IMR-90 (cell line): ENCODE measurements around the gene PARK7. TPM values are rescaled to one million over a fixed set of nuclear protein-coding genes. Genes with fewer than 3 reads are reported as not detected.

Source experiments
- ATAC-seq: fragments of 200-7000 bp; cut with Tn5 transposase; 2 replicates; pipeline ENCODE4 v1.9.1; 2020; ENCODE audit warnings: low read depth, mild to moderate bottlenecking, moderate library complexity
- BruUV-seq: library from RNA; stranded (reverse); fragments of 400-500 nt; replicated peaks from 2 replicates; lab custom pipeline; 2021; lab: Mats Ljungman, UMichigan
- CTCF ChIA-PET: fragments of 300-600 bp; formaldehyde crosslinking; extraction: SDS; loops from one replicate; lab custom pipeline; 2021; ENCODE audit warnings: antibody characterized with exemption; lab: Yijun Ruan, JAX
- POLR2A ChIA-PET: fragments of 300-600 bp; sonication (Branson Sonifier 250); formaldehyde crosslinking; loops from one replicate; lab custom pipeline; 2022; ENCODE audit warnings: antibody characterized with exemption; ENCODE audit not compliant: unreplicated experiment; lab: Charles Lee
- DNase-seq: peaks from one replicate; pipeline ENCODE4 v3.0.0; 2013
- H2AFZ ChIP-seq: replicated peaks from 2 replicates; pipeline ENCODE3; 2013; ENCODE audit warnings: low read length, mild to moderate bottlenecking; ENCODE audit not compliant: poor library complexity
- H2AK5ac ChIP-seq: 2 replicates; pipeline ENCODE4 v1.6.1; 2013; ENCODE audit warnings: low read depth, low read length, inconsistent platforms
- H2AK9ac ChIP-seq: replicated peaks from 2 replicates; pipeline ENCODE3; 2013; ENCODE audit warnings: mild to moderate bottlenecking, low read depth, low read length, moderate library complexity; ENCODE audit not compliant: poor library complexity
- H2BK120ac ChIP-seq: 2 replicates; pipeline ENCODE4 v1.6.1; 2013; ENCODE audit warnings: low read depth, low read length, inconsistent platforms
- H2BK15ac ChIP-seq: 3 replicates; pipeline ENCODE4 v1.6.1; 2013; ENCODE audit warnings: low read depth, low read length, inconsistent platforms
- H2BK20ac ChIP-seq: 2 replicates; pipeline ENCODE4 v1.6.1; 2013; ENCODE audit warnings: low read depth, mild to moderate bottlenecking, inconsistent platforms, low read length, moderate library complexity
- H2BK5ac ChIP-seq: 2 replicates; pipeline ENCODE4 v1.6.1; 2013; ENCODE audit warnings: mild to moderate bottlenecking, low read depth, low read length, inconsistent platforms; ENCODE audit not compliant: poor library complexity, severe bottlenecking
- H3K14ac ChIP-seq: replicated peaks from 2 replicates; pipeline ENCODE4 v1.6.1; 2013; ENCODE audit warnings: low read depth, low read length, inconsistent platforms
- H3K18ac ChIP-seq: 2 replicates; pipeline ENCODE4 v1.6.1; 2013; ENCODE audit warnings: low read depth, low read length, control low read depth
- H3K23ac ChIP-seq: 2 replicates; pipeline ENCODE4 v1.6.1; 2013; ENCODE audit warnings: low read depth, low read length, inconsistent platforms
- H3K27ac ChIP-seq: 2 replicates; pipeline ENCODE4 v1.5.1; 2013; ENCODE audit warnings: mild to moderate bottlenecking, control low read depth, low read length; ENCODE audit not compliant: insufficient read depth
- H3K27me3 ChIP-seq: 2 replicates; pipeline ENCODE4 v1.6.1; 2013; ENCODE audit warnings: low read length; ENCODE audit not compliant: control insufficient read depth, insufficient read depth
- H3K36me3 ChIP-seq: 2 replicates; pipeline ENCODE4 v1.6.1; 2013; ENCODE audit warnings: low read length, mixed read lengths; ENCODE audit not compliant: control insufficient read depth, insufficient read depth
- H3K4ac ChIP-seq: 2 replicates; pipeline ENCODE4 v1.6.1; 2013; ENCODE audit warnings: low read depth, low read length, inconsistent platforms
- H3K4me1 ChIP-seq: 2 replicates; pipeline ENCODE4 v1.6.1; 2013; ENCODE audit warnings: low read length, mixed read lengths; ENCODE audit not compliant: control insufficient read depth, insufficient read depth
- H3K4me2 ChIP-seq: 2 replicates; pipeline ENCODE4 v1.6.1; 2013; ENCODE audit warnings: low read depth, mild to moderate bottlenecking, control low read depth, low read length, moderate library complexity
- H3K4me3 ChIP-seq: 2 replicates; pipeline ENCODE4 v1.5.1; 2013; ENCODE audit warnings: low read depth, mild to moderate bottlenecking, control low read depth, low read length, moderate library complexity; ENCODE audit not compliant: insufficient read depth
- H3K56ac ChIP-seq: 2 replicates; pipeline ENCODE4 v1.6.1; 2013; ENCODE audit warnings: low read length, inconsistent platforms; ENCODE audit not compliant: insufficient read depth; ENCODE audit errors: extremely low read depth
- H3K79me1 ChIP-seq, 2 experiments: 2 replicates each; pipeline ENCODE4 v1.6.1; 2013; ENCODE audit warnings: low read length in 2 of 2, inconsistent platforms in 1 of 2, low read depth in 1 of 2
- H3K9ac ChIP-seq: 2 replicates; pipeline ENCODE4 v1.6.1; 2013; ENCODE audit warnings: low read depth, low read length, control low read depth
- H3K9me1 ChIP-seq: 2 replicates; pipeline ENCODE4 v1.6.1; 2013; ENCODE audit warnings: low read length, inconsistent platforms; ENCODE audit not compliant: insufficient read depth
- H3K9me3 ChIP-seq: 2 replicates; pipeline ENCODE4 v1.6.1; 2013; ENCODE audit warnings: low read length; ENCODE audit not compliant: control insufficient read depth, insufficient read depth
- H4K20me1 ChIP-seq: 2 replicates; pipeline ENCODE4 v1.6.1; 2013; ENCODE audit warnings: low read length, inconsistent platforms; ENCODE audit not compliant: insufficient read depth
- H4K5ac ChIP-seq: 2 replicates; pipeline ENCODE4 v1.6.1; 2013; ENCODE audit warnings: mild to moderate bottlenecking, low read depth, low read length, control low read depth
- H4K8ac ChIP-seq, 2 experiments: 2 replicates each; pipeline ENCODE4 v1.6.1; 2013; ENCODE audit warnings: low read depth in 2 of 2, low read length in 2 of 2, control low read depth in 1 of 2, inconsistent platforms in 1 of 2
- H4K91ac ChIP-seq: 2 replicates; pipeline ENCODE4 v1.6.1; 2013; ENCODE audit warnings: low read depth, low read length, inconsistent platforms; ENCODE audit not compliant: insufficient read depth
- CHD1 ChIP-seq: IDR thresholded peaks from 2 replicates; pipeline ENCODE4 v1.6.1; 2012; ENCODE audit warnings: low read depth, low read length, improper control_type of control experiment
- POLR2A ChIP-seq: IDR thresholded peaks from 2 replicates; pipeline ENCODE4 v1.6.1; 2012; ENCODE audit warnings: mild to moderate bottlenecking, low read depth, low read length
- WGBS, 2 experiments: methylation state at CpG; one replicate each; pipeline versions ENCODE4 v1.1.5 to v1.1.7; 2013; ENCODE audit warnings: missing lambda C conversion rate in 2 of 2; ENCODE audit not compliant: insufficient read length in 1 of 2; ENCODE audit errors: extremely low coverage in 2 of 2; 5-methylcytosine and 5-hydroxymethylcytosine counted together
- dilution Hi-C: fragments of 300-500 bp; cut with HindIII; formaldehyde crosslinking; loops from one replicate; pipeline ENCODE4 v1.14.3; 2018; ENCODE audit warnings: low sequenced_read_pairs; ENCODE audit not compliant: unreplicated experiment
- in situ Hi-C: fragments of 300-500 bp; cut with MboI; formaldehyde crosslinking; loops from 3 replicates; pipeline ENCODE4 v1.14.3; 2019; ENCODE audit warnings: low sequenced_read_pairs, inconsistent platforms, mixed read lengths
- intact Hi-C: fragments of 100-400 bp; cut with micrococcal nuclease; formaldehyde crosslinking; loops from 2 replicates; pipeline ENCODE4 v1.10.0; 2022
- polyA plus RNA-seq, 3 experiments: library from polyadenylated mRNA; depleted of rRNA; stranded (reverse); fragments of >200 nt; gene quantifications; 2 replicates each; pipeline ENCODE4 v1.2.3, GENCODE V29; 2012; ENCODE audit warnings: low replicate concordance in 1 of 3
- total RNA-seq: library from RNA; depleted of rRNA; stranded (reverse); fragments of >200 nt; gene quantifications from 2 replicates; pipeline ENCODE4 v1.2.3, GENCODE V29; 2012

Gene PARK7
- total and polyA plus RNA-seq, 2 of the 4 experiments (the other 2 are of a cell fraction): 207 to 357 TPM

DNA sequence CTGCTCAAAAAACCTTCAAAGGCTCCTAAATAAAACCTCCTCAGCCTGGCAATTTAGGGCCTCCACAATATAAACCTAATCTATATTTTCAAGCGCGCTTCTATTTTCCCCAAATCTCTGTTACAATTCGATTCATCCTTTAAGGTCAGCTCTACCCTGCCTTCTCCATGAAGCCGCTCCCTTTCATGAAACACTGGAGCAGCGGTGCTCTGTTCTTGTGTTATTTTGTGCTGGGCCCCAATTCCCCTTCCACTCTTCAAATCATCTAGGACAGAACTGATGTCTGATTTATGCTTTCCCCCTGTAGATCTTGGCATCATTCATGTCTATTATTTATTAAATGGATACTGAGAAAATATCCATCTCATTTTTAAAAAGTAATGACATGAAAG lies 57.7 kb downstream of the PARK7 start:
- no peak overlapping the region for H2BK120ac ChIP-seq
- H3K9ac ChIP-seq: no peak overlapping the region; the same call in 1 of the 2 replicates
- no peak overlapping the region for H2AK5ac ChIP-seq
- no peak overlapping the region for H2BK15ac ChIP-seq
- H3K4me1 ChIP-seq: peaks cover 21% of the 10 kb centered on the region
- TF ChIP-seq CHD1 (no peak), POLR2A (peak; percentile 11; the same call in 1 of the 2 replicates)
- H3K14ac ChIP-seq: no peak overlapping the region
- peaks cover 97% of the 10 kb centered on the region for H4K20me1 ChIP-seq
- dilution Hi-C loops (loop anchor here (25.0 kb wide), 1 partner anchor 293 kb away; the partner anchor contains the start of gene SLC45A1), intact Hi-C loops (no loop called here), in situ Hi-C loops (loop anchor here (5.0 kb wide), 2 partner anchors 42 to 293 kb away; no protein-coding TSS in a partner anchor)
- CTCF ChIA-PET: interaction anchor here (6.7 kb wide), 1 partner anchor 44 kb away, joined by 21 read pairs; no protein-coding TSS in a partner anchor
- H3K36me3 ChIP-seq: peaks cover 11% of the 10 kb centered on the region
- H3K9me1 ChIP-seq: peaks cover 11% of the 10 kb centered on the region; the same call in 1 of the 2 replicates
- peak overlapping the region; percentile 57 for H2BK5ac ChIP-seq
- H3K4me2 ChIP-seq: no peak overlapping the region
- ATAC-seq (no peak), DNase-seq (no peak)
- no peak overlapping the region for H2BK20ac ChIP-seq
- POLR2A ChIA-PET: no interaction called here
- 95% methylated on average over 3 of the region's 5 CpGs; no CpG with 5 or more reads in 1 of the 2 experiments for WGBS, 2 experiments
- no TSS peak for BruUV-seq
- H3K56ac ChIP-seq: no peak overlapping the region
- no peak overlapping the region for H2AK9ac ChIP-seq
- H3K23ac ChIP-seq: no peak overlapping the region
- no peak overlapping the region for H2AFZ ChIP-seq
- H3K9me3 ChIP-seq: no peaks in the 10 kb centered on the region
- H4K8ac ChIP-seq: no peak overlapping the region
- H3K27me3 ChIP-seq: no peaks in the 10 kb centered on the region
- no peak overlapping the region for H4K91ac ChIP-seq
- no peak overlapping the region for H3K4me3 ChIP-seq
- H3K79me1 ChIP-seq: peaks cover 9 to 81% of the 10 kb centered on the region in 2 experiments; a peak in 3 of 4 replicates
- no peak overlapping the region for H3K18ac ChIP-seq
- H3K27ac ChIP-seq: no peak overlapping the region; the same call in 1 of the 2 replicates
- no peak overlapping the region; the same call in 1 of the 2 replicates for H3K4ac ChIP-seq
- no peak overlapping the region for H4K5ac ChIP-seq
